CD4-positive, alpha-beta T cell treated with Interleukin-4 for 1 hour (primary cell): ENCODE measurements around the gene EDN1.
"Not testable (repeated sequence)": the region's sequence is repeated elsewhere in the genome, so short reads cannot be mapped to it uniquely, and the experiment has no call there.

Source experiments
- DNase-seq, 2 donors: peaks; one replicate each; pipeline ENCODE4 v3.0.0-alpha.2; 2020 to 2022

Gene EDN1

GRCh38 chr6:12295558-12296254 is 5.5 kb downstream of the EDN1 start:
- DNase-seq = no peak

- DNase-seq = no peak
Observed at GRCh38 chr6:12296255-12296573, 6.1 kb downstream of the EDN1 start.

GRCh38 chr6:12296604-12297003 is 6.4 kb downstream of the EDN1 start:
- no peak for DNase-seq

- DNase-seq = no peak
Observed at GRCh38 chr6:12297363-12298016, 7.3 kb downstream of the EDN1 start.

GRCh38 chr6:12298017-12298978 is 8.1 kb downstream of the EDN1 start:
- DNase-seq = no peak

- DNase-seq = no peak
Observed at GRCh38 chr6:12298995-12299394, 8.8 kb downstream of the EDN1 start.

GRCh38 chr6:12301018-12301417 is 10.9 kb downstream of the EDN1 start:
- DNase-seq = no peak

- DNase-seq = no peak
Observed at GRCh38 chr6:12304487-12304886, 14.3 kb downstream of the EDN1 start.

GRCh38 chr6:12309070-12309469 is 18.9 kb downstream of the EDN1 start:
- no peak for DNase-seq

GRCh38 chr6:12311106-12311505 is 20.9 kb downstream of the EDN1 start:
- DNase-seq = no peak

- DNase-seq = no peak
Observed at GRCh38 chr6:12312736-12313135, 22.6 kb downstream of the EDN1 start.

GRCh38 chr6:12313306-12313991 is 23.3 kb downstream of the EDN1 start:
- no peak for DNase-seq

- DNase-seq = no peak
Observed at GRCh38 chr6:12313992-12314589, 23.9 kb downstream of the EDN1 start.

GRCh38 chr6:12314751-12315150 is 24.6 kb downstream of the EDN1 start:
- DNase-seq = no peak

GRCh38 chr6:12315292-12316081 is 25.3 kb downstream of the EDN1 start:
- no peak for DNase-seq

GRCh38 chr6:12318749-12319148 is 28.6 kb downstream of the EDN1 start:
- DNase-seq = no peak

- DNase-seq = not testable (repeated sequence)
Observed at GRCh38 chr6:12320074-12320473, 29.9 kb downstream of the EDN1 start.

GRCh38 chr6:12324099-12324498 is 33.9 kb downstream of the EDN1 start:
- DNase-seq = no peak

- no peak for DNase-seq
Observed at GRCh38 chr6:12324748-12325147, 34.6 kb downstream of the EDN1 start.

- DNase-seq = no peak
Observed at GRCh38 chr6:12325872-12326271, 35.7 kb downstream of the EDN1 start.

- DNase-seq = no peak
Observed at GRCh38 chr6:12327391-12327790, 37.2 kb downstream of the EDN1 start.

- DNase-seq = no peak
Observed at GRCh38 chr6:12327988-12328387, 37.8 kb downstream of the EDN1 start.
